ENCODE results near the gene FBN1. TPM values are rescaled to one million over a fixed set of nuclear protein-coding genes. Genes with fewer than 3 reads are reported as not detected.

FBN1 gene
- total and polyA plus RNA-seq, 2 experiments from 2014 or later = 1.9 to 3.8 TPM

- no peak for TF ChIP-seq ZNF462 (CRISPR knock-in tag; IDR thresholded peaks at IDR 0.05)
Measured at GRCh38 chr15:48596415-48596814, 49.1 kb downstream of the FBN1 start (continued).

- 0 out of 3 replicates have a peak, but pooled peaks cover 2% of the 10 kb centered on the region for H3K4me1 Mint-ChIP-seq
- no peak overlapping the region for H3K4me3 Mint-ChIP-seq
Measured at GRCh38 chr15:48595981-48596380, 49.5 kb downstream of the FBN1 start.

GRCh38 chr15:48592933-48593332, 52.6 kb downstream of the FBN1 start:
- no peak overlapping the region for H3K27ac ChIP-seq (ENCODE audit: low read depth)
- ATAC-seq (no peak), DNase-seq (ENCODE audit: low spot score) (no peak)
- Mint-ChIP-seq H3K4me1 (peaks cover 8% of the 10 kb centered on the region; the same call in 2 of the 3 replicates), H3K27me3 (ENCODE audit: insufficient read depth, low read depth, poor library complexity) (no peaks in the 10 kb centered on the region), H3K4me3 (no peak overlapping the region), H3K36me3 (ENCODE audit: low read depth) (no peaks in the 10 kb centered on the region), H3K27ac (no peak overlapping the region), H3K9me3 (no peaks in the 10 kb centered on the region)
- H3K27me3 ChIP-seq (ENCODE audit: insufficient read depth) = no peaks in the 10 kb centered on the region
- H3F3A ChIP-seq (replicated peaks; ENCODE audit: low read depth) = no peaks in the 10 kb centered on the region
- no peak overlapping the region for H3K4me3 ChIP-seq
- H3K9me2 ChIP-seq (ENCODE audit: insufficient read depth) = no peaks in the 10 kb centered on the region
- H3K4me1 ChIP-seq (ENCODE audit: insufficient read depth) = peaks cover 7% of the 10 kb centered on the region; the same call in 1 of the 2 replicates
- no peak overlapping the region for H2AFZ ChIP-seq
- no peaks in the 10 kb centered on the region for H3K79me2 ChIP-seq (replicated peaks; ENCODE audit: insufficient read depth)
- no peak for TF ChIP-seq ZNF462 (CRISPR knock-in tag; IDR thresholded peaks at IDR 0.05)
- no peak for TF ChIP-seq CREB1 (CRISPR knock-in tag; IDR thresholded peaks at IDR 0.05; ENCODE audit: low read depth)
- H3K36me3 ChIP-seq (ENCODE audit: insufficient read depth) = no peaks in the 10 kb centered on the region
- no peak overlapping the region for H3K4me2 ChIP-seq
- no peaks in the 10 kb centered on the region for H4K20me1 ChIP-seq (replicated peaks; ENCODE audit: insufficient read depth)

More at GRCh38 chr15:48595981-48596380, 49.5 kb downstream of the FBN1 start:
- H3K27me3 ChIP-seq (ENCODE audit: insufficient read depth) = no peaks in the 10 kb centered on the region
- no peak overlapping the region for H3K4me2 ChIP-seq
- Mint-ChIP-seq H3K27me3 (ENCODE audit: insufficient read depth, low read depth, poor library complexity) (no peaks in the 10 kb centered on the region), H3K9me3 (no peaks in the 10 kb centered on the region), H3K36me3 (ENCODE audit: low read depth) (no peaks in the 10 kb centered on the region), H3K27ac (no peak overlapping the region)
- no peaks in the 10 kb centered on the region for H4K20me1 ChIP-seq (replicated peaks; ENCODE audit: insufficient read depth)
- no peaks in the 10 kb centered on the region for H3F3A ChIP-seq (replicated peaks; ENCODE audit: low read depth)
- no peak overlapping the region for H2AFZ ChIP-seq
- H3K27ac ChIP-seq (ENCODE audit: low read depth) = no peak overlapping the region
- H3K4me3 ChIP-seq = no peak overlapping the region
- ATAC-seq (no peak), DNase-seq (ENCODE audit: low spot score) (no peak)
- TF ChIP-seq JUNB (IDR thresholded peaks at IDR 0.05; ENCODE audit: unreplicated experiment) (no peak), POLR2AphosphoS5 (IDR thresholded peaks at IDR 0.05; ENCODE audit: low read depth) (no peak), EZH2phosphoT487 (IDR thresholded peaks at IDR 0.05; ENCODE audit: unreplicated experiment) (no peak), NANOG (IDR thresholded peaks at IDR 0.05; ENCODE audit: borderline replicate concordance) (no peak), EZH2 (IDR thresholded peaks at IDR 0.05; ENCODE audit: low read depth, unreplicated experiment) (no peak)
- no peaks in the 10 kb centered on the region for H3K36me3 ChIP-seq (ENCODE audit: insufficient read depth)
- no peaks in the 10 kb centered on the region for H3K79me2 ChIP-seq (replicated peaks; ENCODE audit: insufficient read depth)
- no peaks in the 10 kb centered on the region for H3K4me1 ChIP-seq (ENCODE audit: insufficient read depth)
- no peaks in the 10 kb centered on the region for H3K9me2 ChIP-seq (ENCODE audit: insufficient read depth)
